Astrocyte (in vitro differentiated cells and primary cell): ENCODE data around the gene TBC1D10B. TPM values are rescaled to one million over a fixed set of nuclear protein-coding genes. Genes with fewer than 3 reads are reported as not detected.
A peak's percentile ranks its signal among the peaks of the same experiment; 100 is the strongest.

Experiments
- DNase-seq: peaks from one replicate; pipeline ENCODE4 v3.0.0-alpha.2; 2010; ENCODE audit warnings: low read depth
- FAIRE-seq: peaks from 2 replicates; lab custom pipeline; 2011; peaks lifted over from hg19 to GRCh38; lab: Jason Lieb, UNC
- H2AFZ ChIP-seq: 2 replicates; pipeline ENCODE4 v1.6.0; 2012; ENCODE audit warnings: low read depth, low read length, inconsistent platforms
- H3K27ac ChIP-seq: 2 replicates; pipeline ENCODE4 v1.5.1; 2011; ENCODE audit warnings: low read depth, low read length, inconsistent platforms
- H3K27me3 ChIP-seq: 2 replicates; pipeline ENCODE4 v1.6.0; 2011; ENCODE audit warnings: low read length, inconsistent platforms; ENCODE audit not compliant: insufficient read depth
- H3K36me3 ChIP-seq: 2 replicates; pipeline ENCODE4 v1.5.1; 2011; ENCODE audit warnings: low read length, inconsistent platforms; ENCODE audit not compliant: insufficient read depth
- H3K4me1 ChIP-seq: 2 replicates; pipeline ENCODE4 v1.5.1; 2011; ENCODE audit warnings: low read length, inconsistent platforms; ENCODE audit not compliant: insufficient read depth
- H3K4me2 ChIP-seq: 2 replicates; pipeline ENCODE4 v1.6.0; 2012; ENCODE audit warnings: low read length, inconsistent platforms
- H3K4me3 ChIP-seq: 2 replicates; pipeline ENCODE4 v1.5.1; 2011; ENCODE audit warnings: low read depth, mild to moderate bottlenecking, low read length, inconsistent platforms; ENCODE audit not compliant: insufficient read depth
- H3K79me2 ChIP-seq: 2 replicates; pipeline ENCODE4 v1.6.0; 2012; ENCODE audit warnings: mild to moderate bottlenecking, low read length, inconsistent platforms; ENCODE audit not compliant: insufficient read depth
- H3K9ac ChIP-seq: 2 replicates; pipeline ENCODE4 v1.6.0; 2012; ENCODE audit warnings: mild to moderate bottlenecking, low read length, inconsistent platforms
- H3K9me3 ChIP-seq: 2 replicates; pipeline ENCODE4 v1.5.1; 2012; ENCODE audit warnings: low read depth, mild to moderate bottlenecking, low read length, inconsistent platforms; ENCODE audit not compliant: insufficient read depth
- H4K20me1 ChIP-seq: 2 replicates; pipeline ENCODE4 v1.6.0; 2012; ENCODE audit warnings: low read length, inconsistent platforms; ENCODE audit not compliant: insufficient read depth
- H3K27ac Mint-ChIP-seq: one replicate; pipeline ENCODE4 v1.8.0; 2021; ENCODE audit warnings: mild to moderate bottlenecking, mixed read lengths; ENCODE audit not compliant: unreplicated experiment
- H3K27me3 Mint-ChIP-seq: one replicate; pipeline ENCODE4 v1.8.0; 2021; ENCODE audit warnings: low read depth, mixed read lengths; ENCODE audit not compliant: unreplicated experiment
- H3K36me3 Mint-ChIP-seq: one replicate; pipeline ENCODE4 v1.8.0; 2021; ENCODE audit warnings: low read depth, mixed read lengths; ENCODE audit not compliant: unreplicated experiment
- H3K4me1 Mint-ChIP-seq: one replicate; pipeline ENCODE4 v1.8.0; 2021; ENCODE audit warnings: low read depth, mixed read lengths; ENCODE audit not compliant: unreplicated experiment
- H3K4me3 Mint-ChIP-seq: one replicate; pipeline ENCODE4 v1.8.0; 2021; ENCODE audit warnings: mild to moderate bottlenecking, moderate library complexity, mixed read lengths; ENCODE audit not compliant: unreplicated experiment
- H3K9me3 Mint-ChIP-seq: one replicate; pipeline ENCODE4 v1.8.0; 2021; ENCODE audit warnings: mild to moderate bottlenecking, mixed read lengths; ENCODE audit not compliant: unreplicated experiment
- EZH2 ChIP-seq: IDR thresholded peaks from 2 replicates; pipeline ENCODE4 v1.6.1; 2012; ENCODE audit warnings: mild to moderate bottlenecking, low read length, inconsistent platforms; ENCODE audit not compliant: insufficient read depth
- total RNA-seq: library from RNA; stranded (reverse); gene quantifications from 2 replicates; pipeline ENCODE4 v1.2.1, GENCODE V29; 2021
- TF ChIP-seq, protein P1 (sequence below): IDR thresholded peaks from 2 replicates; pipeline ENCODE4 v1.5.1; 2011; ENCODE audit warnings: low read depth, mild to moderate bottlenecking, inconsistent platforms, low read length, moderate library complexity; ENCODE audit not compliant: insufficient read depth

The TBC1D10B gene
- total RNA-seq, 1 donor from 2014 or later, result 50.8 TPM

GRCh38 chr16:30350134-30350871 lies 20.0 kb downstream of the TBC1D10B start:
- Histone ChIP-seq H3K79me2 (peaks cover 28% of the 10 kb centered on the region), H3K27ac (no peak overlapping the region), H3K4me3 (no peak overlapping the region), H3K36me3 (peaks cover 14% of the 10 kb centered on the region), H3K27me3 (no peaks in the 10 kb centered on the region), H3K9ac (no peak overlapping the region), H3K9me3 (no peaks in the 10 kb centered on the region), H3K4me2 (no peak overlapping the region), H2AFZ (no peak overlapping the region), H4K20me1 (peaks cover 35% of the 10 kb centered on the region), H3K4me1 (peaks cover 16% of the 10 kb centered on the region)
- peak; percentile 74 for DNase-seq
- no peak overlapping the region for H3K4me3 Mint-ChIP-seq
- H3K27me3 Mint-ChIP-seq, result no peaks in the 10 kb centered on the region
- H3K9me3 Mint-ChIP-seq, result no peaks in the 10 kb centered on the region
- H3K36me3 Mint-ChIP-seq, result peaks cover 12% of the 10 kb centered on the region
- TF ChIP-seq EZH2, result no peak
- TF ChIP-seq, protein P1, sequence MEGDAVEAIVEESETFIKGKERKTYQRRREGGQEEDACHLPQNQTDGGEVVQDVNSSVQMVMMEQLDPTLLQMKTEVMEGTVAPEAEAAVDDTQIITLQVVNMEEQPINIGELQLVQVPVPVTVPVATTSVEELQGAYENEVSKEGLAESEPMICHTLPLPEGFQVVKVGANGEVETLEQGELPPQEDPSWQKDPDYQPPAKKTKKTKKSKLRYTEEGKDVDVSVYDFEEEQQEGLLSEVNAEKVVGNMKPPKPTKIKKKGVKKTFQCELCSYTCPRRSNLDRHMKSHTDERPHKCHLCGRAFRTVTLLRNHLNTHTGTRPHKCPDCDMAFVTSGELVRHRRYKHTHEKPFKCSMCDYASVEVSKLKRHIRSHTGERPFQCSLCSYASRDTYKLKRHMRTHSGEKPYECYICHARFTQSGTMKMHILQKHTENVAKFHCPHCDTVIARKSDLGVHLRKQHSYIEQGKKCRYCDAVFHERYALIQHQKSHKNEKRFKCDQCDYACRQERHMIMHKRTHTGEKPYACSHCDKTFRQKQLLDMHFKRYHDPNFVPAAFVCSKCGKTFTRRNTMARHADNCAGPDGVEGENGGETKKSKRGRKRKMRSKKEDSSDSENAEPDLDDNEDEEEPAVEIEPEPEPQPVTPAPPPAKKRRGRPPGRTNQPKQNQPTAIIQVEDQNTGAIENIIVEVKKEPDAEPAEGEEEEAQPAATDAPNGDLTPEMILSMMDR, result no peak
- H3K27ac Mint-ChIP-seq, result no peak overlapping the region
- H3K4me1 Mint-ChIP-seq, result no peaks in the 10 kb centered on the region
- FAIRE-seq, result no peak

DNA sequence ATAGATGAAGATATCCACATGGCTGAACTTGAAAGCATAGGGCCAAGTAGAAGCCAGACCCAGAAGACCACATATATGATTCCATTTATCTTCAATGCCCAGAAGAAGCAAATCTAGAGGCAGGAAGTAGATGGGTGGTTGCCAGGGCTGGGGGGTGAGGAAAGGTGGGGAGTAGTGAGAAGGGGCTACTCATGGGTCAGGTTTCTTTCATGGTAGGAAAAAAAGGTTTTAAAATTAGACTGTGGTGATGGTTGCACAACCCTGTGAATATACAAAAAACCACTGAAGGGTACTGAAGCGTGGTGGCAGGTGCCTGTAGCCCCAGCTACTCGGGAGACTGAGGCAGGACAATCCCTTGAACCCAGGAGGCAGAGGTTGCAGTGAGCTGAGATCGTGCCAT lies 20.6 kb downstream of the TBC1D10B start:
- FAIRE-seq (no peak), DNase-seq (no peak)
- Histone ChIP-seq H4K20me1 (peaks cover 35% of the 10 kb centered on the region), H3K27ac (no peak overlapping the region), H3K9ac (no peak overlapping the region), H3K79me2 (peaks cover 23% of the 10 kb centered on the region), H2AFZ (no peak overlapping the region), H3K27me3 (no peaks in the 10 kb centered on the region), H3K4me2 (no peak overlapping the region), H3K4me3 (no peak overlapping the region), H3K4me1 (peaks cover 16% of the 10 kb centered on the region), H3K9me3 (no peaks in the 10 kb centered on the region), H3K36me3 (peaks cover 14% of the 10 kb centered on the region)
- H3K9me3 Mint-ChIP-seq, result no peaks in the 10 kb centered on the region
- H3K4me1 Mint-ChIP-seq, result no peaks in the 10 kb centered on the region
- TF ChIP-seq, protein P1, result no peak
- no peak for TF ChIP-seq EZH2
- no peaks in the 10 kb centered on the region for H3K27me3 Mint-ChIP-seq
- H3K27ac Mint-ChIP-seq, result no peak overlapping the region
- peaks cover 12% of the 10 kb centered on the region for H3K36me3 Mint-ChIP-seq
- no peak overlapping the region for H3K4me3 Mint-ChIP-seq

DNA sequence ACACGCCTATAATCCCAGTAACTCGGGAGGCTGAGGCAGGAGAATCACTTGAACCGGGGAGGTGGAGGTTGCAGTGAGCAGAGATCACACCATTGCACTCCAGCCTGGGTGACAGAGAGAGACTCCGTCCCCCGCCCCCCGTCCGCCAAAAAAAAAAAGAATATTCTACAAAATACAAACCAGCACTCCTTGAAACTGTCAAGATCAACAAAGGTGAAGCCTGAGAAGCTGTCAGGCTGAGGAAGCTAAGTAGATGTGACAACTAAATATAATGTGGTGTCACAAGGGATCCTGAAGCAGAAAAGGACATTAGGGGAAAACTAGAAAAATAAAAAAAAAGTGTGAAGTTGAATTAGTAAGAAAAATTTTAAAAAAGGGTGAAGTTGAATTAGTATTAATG lies 21.4 kb downstream of the TBC1D10B start:
- H3K27ac ChIP-seq, result no peak overlapping the region
- peaks cover 13% of the 10 kb centered on the region for H3K4me1 ChIP-seq
- H2AFZ ChIP-seq, result no peak overlapping the region
- H3K79me2 ChIP-seq, result peaks cover 16% of the 10 kb centered on the region
- TF ChIP-seq, protein P1, result no peak
- no peak for TF ChIP-seq EZH2
- DNase-seq (no peak), FAIRE-seq (no peak)
- H3K9me3 Mint-ChIP-seq, result no peaks in the 10 kb centered on the region
- no peaks in the 10 kb centered on the region for H3K4me1 Mint-ChIP-seq
- H3K27ac Mint-ChIP-seq, result no peak overlapping the region
- no peaks in the 10 kb centered on the region for H3K27me3 ChIP-seq
- no peak overlapping the region for H3K4me3 Mint-ChIP-seq
- peaks cover 35% of the 10 kb centered on the region for H4K20me1 ChIP-seq
- peaks cover 9% of the 10 kb centered on the region for H3K36me3 Mint-ChIP-seq
- H3K4me2 ChIP-seq, result no peak overlapping the region
- H3K9ac ChIP-seq, result no peak overlapping the region
- H3K4me3 ChIP-seq, result no peak overlapping the region
- H3K27me3 Mint-ChIP-seq, result no peaks in the 10 kb centered on the region
- no peaks in the 10 kb centered on the region for H3K9me3 ChIP-seq
- peaks cover 14% of the 10 kb centered on the region for H3K36me3 ChIP-seq
